Fibroblast of the aortic adventitia (primary cell): ENCODE measurements around the gene DNAH6. TPM values are rescaled to one million over a fixed set of nuclear protein-coding genes. Genes with fewer than 3 reads are reported as not detected.
A peak's percentile ranks its signal among the peaks of the same experiment; 100 is the strongest.
"Not testable (repeated sequence)": the region's sequence is repeated elsewhere in the genome, so short reads cannot be mapped to it uniquely, and the experiment has no call there.

ENCODE experiments used
- DNase-seq: peaks from one replicate; pipeline ENCODE4 v3.0.0-alpha.2; 2010; ENCODE audit warnings: low read depth
- H3K4me3 ChIP-seq: 2 replicates; pipeline ENCODE4 v1.5.1; 2011; ENCODE audit warnings: low read depth, mild to moderate bottlenecking, control low read depth, low read length, moderate library complexity
- total RNA-seq: library from RNA; depleted of rRNA; stranded (reverse); fragments of >200 nt; gene quantifications from 2 replicates; pipeline ENCODE4 v1.2.3, GENCODE V29; 2012; ENCODE audit warnings: low replicate concordance
- TF ChIP-seq, protein P1 (sequence below): IDR thresholded peaks from 2 replicates; pipeline ENCODE4 v1.5.1; 2011; ENCODE audit warnings: mild to moderate bottlenecking, low read length, control low read depth, inconsistent platforms; ENCODE audit not compliant: insufficient read depth

Gene DNAH6
- total RNA-seq, 1 donor, result under 0.01 TPM

DNA sequence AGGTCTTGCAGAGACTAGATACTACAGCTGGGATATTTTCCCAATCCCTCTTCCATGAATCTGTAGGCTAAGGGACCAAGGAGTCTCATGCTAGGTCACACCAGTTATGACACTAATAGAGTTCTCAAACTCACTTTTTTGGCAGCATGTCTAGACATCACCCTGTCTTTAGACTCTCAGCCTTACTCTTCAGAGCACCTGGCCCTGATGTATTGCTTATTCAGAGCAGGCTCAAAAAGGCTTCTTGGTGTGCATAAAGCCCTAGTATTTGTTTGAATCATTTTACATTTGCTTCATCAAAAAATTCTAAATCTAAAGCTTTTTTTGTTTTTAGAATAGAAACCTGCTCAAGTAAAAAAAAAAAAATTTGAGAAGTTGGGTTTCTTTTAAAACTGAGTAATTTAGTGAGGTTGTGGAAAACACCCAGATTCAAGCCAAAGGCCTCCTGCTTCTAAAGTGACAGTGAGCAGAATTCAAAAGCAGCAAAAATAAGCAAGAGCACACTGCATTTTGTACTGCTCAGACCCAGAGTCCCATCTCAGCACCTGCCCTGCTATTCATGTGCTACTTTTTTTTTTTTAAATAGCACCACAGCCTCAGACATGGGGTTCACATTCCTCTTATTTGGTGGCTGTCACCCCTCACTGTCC lies 18.0 kb upstream of the DNAH6 start:
- H3K4me3 ChIP-seq, result no peak overlapping the region
- TF ChIP-seq, protein P1, sequence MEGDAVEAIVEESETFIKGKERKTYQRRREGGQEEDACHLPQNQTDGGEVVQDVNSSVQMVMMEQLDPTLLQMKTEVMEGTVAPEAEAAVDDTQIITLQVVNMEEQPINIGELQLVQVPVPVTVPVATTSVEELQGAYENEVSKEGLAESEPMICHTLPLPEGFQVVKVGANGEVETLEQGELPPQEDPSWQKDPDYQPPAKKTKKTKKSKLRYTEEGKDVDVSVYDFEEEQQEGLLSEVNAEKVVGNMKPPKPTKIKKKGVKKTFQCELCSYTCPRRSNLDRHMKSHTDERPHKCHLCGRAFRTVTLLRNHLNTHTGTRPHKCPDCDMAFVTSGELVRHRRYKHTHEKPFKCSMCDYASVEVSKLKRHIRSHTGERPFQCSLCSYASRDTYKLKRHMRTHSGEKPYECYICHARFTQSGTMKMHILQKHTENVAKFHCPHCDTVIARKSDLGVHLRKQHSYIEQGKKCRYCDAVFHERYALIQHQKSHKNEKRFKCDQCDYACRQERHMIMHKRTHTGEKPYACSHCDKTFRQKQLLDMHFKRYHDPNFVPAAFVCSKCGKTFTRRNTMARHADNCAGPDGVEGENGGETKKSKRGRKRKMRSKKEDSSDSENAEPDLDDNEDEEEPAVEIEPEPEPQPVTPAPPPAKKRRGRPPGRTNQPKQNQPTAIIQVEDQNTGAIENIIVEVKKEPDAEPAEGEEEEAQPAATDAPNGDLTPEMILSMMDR, result no peak
- DNase-seq, result no peak

DNA sequence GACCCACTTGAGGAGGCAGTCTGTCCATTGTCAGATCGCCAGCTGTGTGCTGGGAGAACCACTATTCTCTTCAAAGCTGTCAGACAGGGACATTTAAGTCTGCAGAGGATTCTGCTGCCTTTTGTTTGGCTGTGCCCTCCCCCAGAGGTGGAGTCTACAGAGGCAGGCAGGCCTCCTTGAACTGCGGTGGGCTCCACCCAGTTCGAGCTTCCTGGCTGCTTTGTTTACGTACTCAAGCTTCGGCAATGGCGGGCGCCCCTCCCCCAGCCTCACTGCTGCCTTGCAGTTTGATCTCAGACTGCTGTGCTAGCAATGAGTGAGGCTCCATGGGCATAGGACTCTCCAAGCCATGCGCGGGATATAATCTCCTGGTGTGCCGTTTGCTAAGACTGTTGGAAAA lies 5.3 kb upstream of the DNAH6 start:
- DNase-seq, H3K4me3 ChIP-seq: not testable (repeated sequence)

DNA sequence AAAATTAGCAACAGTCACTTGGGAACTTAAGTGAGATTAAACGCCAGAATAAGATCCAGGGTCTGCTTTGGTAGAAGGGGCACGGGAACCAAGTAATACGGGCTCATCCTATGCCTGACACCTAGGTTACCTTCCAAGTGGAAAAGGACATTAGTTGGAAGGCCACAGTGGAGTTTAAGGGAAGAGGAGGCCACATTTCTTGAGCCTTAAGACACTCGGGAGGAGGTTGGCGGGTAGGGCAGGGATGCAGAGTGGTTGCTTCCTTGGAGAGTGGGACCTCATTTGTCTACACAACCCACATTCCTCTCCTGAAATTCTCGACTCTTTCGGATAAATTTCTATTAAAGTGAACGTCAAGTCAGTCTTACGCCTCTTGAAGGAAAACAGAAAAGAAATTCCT lies 510 bp upstream of the DNAH6 start:
- H3K4me3 ChIP-seq, result peak overlapping the region; percentile 74
- TF ChIP-seq, protein P1, result no peak
- no peak for DNase-seq

DNA sequence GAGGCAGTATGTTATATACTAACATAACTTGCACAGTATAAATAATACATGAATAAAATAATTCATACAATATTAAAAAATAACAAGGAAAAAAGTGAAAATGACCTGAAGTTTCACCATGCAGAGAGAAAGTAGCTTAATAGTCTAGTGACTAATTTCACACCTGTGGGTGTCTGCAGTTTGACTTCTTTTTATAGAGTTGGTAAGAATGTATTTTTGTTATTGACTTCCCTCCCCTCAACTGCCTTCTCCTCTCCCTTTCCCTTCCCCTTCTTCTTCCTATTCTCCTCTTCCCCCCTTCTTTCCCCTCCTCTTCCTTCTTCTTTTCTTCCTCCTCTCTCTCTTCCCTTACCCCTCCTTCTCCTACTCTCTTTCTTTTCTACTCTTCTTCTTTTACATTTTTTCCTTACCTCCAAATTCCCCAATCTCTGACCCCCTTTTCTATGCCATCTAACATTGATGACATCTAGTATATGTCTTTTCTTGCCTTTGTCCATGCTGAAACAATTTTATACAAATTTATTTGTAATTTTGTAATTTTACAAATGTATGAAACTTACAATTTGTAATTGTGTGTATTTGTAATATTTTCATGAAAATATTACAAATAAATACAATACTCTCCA lies 3.1 kb downstream of the DNAH6 start:
- H3K4me3 ChIP-seq, result no peak overlapping the region
- TF ChIP-seq, protein P1, result no peak
- DNase-seq, result no peak

DNA sequence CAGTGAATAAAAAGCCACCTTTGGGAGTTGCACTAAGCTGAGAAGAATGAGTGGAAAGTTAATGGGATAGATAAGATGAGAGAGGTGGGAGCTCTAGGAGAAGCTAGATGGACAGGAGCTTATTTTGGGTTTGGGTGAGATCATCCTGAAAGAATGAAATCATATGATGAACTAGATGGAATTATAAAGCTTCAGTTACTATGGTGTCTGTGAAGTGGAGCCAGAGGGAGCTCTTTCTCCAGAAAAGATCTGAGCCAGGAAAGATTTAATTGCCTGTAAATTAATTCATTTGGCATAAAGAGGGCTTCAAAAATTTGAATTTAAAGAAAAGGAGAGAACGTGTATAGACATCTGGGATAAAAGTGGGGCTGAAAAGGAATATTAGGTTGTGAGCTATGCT lies 10.3 kb downstream of the DNAH6 start:
- peak; percentile 9 for DNase-seq
- TF ChIP-seq, protein P1, result no peak
- no peak overlapping the region for H3K4me3 ChIP-seq

DNA sequence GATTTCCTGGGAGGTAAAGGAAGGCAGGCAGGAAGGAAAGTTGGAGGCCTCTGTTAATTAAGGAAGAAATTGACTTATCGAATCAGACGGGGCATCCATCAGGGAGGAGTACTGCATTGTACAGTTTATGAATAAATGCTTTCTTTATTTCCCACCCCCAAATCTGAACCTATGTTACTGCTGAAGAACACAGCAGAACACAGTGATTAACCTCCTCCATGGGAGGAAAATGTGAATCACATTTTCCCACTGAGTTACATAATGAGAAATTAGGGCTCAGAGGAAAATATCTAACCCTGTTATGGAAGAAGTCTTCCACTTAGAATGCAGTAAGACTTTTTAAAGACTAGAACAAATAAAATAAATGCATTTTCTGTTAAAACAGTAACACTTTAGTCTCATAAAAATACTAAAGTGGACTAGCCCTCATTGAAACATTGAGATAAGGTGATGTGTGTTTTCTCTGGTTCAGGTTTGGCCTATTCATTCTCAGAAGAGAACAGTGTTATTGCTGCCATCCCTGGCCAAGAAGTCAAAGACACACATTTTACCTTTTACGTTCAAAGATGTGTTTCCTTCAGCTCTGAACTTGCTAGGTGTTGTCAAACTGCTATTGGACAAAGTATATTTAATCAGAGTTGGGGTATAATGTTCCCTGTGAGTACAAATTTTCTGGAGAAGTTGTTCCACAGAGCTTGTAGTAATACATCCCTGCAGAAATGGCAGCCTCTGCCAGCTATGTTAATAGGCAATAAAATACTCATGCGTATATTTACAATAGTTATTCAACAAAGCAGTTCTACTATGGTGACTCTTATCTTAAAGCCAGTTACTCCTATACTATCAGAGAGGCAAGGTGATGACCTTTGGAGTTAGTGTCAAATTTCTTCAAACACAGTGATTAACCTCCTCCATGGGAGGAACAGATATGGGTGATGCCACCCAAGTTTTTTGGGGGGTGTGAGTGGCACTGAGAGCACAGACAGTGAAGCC lies 11.1 kb downstream of the DNAH6 start:
- peak; percentile 9 for DNase-seq
- TF ChIP-seq, protein P1, result no peak
- no peak overlapping the region for H3K4me3 ChIP-seq

DNA sequence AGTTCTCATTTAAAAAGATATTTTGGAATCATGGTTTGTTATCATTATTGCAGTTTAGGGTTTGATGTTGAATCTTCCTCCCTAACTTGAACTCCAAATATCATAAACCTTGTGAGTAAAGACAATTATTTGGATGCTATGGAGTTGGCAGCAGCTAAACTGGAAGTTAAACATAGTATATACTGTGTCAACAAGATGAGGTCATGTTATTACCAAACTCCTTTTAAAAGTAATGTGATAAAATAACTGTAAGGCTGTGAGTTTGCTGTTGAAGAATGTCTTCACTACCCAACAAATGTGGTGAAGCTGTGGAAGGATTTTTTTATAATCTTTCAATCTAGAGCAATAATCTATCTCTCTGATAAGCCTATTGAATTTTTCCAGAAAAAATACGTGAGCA lies 16.0 kb downstream of the DNAH6 start:
- DNase-seq, result no peak
- H3K4me3 ChIP-seq, result no peak overlapping the region
- TF ChIP-seq, protein P1, result no peak
